Activated T-helper 1 cell treated with anti-CD3 and anti-CD28 coated beads, Interleukin-2, amount 50 U/mL, for 16 hours (primary cell): ENCODE data around the gene GADD45B.
"Not testable (repeated sequence)": the region's sequence is repeated elsewhere in the genome, so short reads cannot be mapped to it uniquely, and the experiment has no call there.

Experiments used
- DNase-seq, 2 donors: peaks; one replicate each; pipeline ENCODE4 v3.0.0-alpha.2; 2020; ENCODE audit warnings: low read depth in 1 of 2, low spot score in 1 of 2

Gene GADD45B

GRCh38 chr19:2443785-2444182 lies 32.1 kb upstream of the GADD45B start:
- DNase-seq, result no peak

- DNase-seq, result no peak
These were observed 31.5 kb upstream of the GADD45B start for GRCh38 chr19:2444251-2445002.

DNA sequence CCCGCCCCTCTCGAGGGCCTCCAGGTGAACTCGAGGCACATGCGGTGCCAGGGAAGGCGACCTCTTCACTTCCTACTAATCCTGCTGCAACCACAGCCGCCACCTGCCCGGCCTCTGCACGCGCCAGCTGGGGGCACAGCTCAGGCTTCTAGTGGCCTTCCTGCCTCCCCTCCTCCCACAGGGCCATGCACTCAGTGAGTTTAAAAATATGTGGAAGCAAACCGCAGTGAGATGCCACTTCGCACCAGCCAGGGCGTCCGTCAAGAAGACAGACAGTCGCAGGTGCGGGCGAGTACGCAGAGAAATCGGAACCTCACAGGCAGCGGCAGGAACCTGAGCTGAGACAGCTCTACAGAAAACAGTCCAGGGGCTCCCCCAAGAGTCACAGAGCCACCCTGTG lies 29.5 kb upstream of the GADD45B start:
- no peak for DNase-seq

- no peak for DNase-seq
These were observed 26.9 kb upstream of the GADD45B start for GRCh38 chr19:2449019-2449418.

DNA sequence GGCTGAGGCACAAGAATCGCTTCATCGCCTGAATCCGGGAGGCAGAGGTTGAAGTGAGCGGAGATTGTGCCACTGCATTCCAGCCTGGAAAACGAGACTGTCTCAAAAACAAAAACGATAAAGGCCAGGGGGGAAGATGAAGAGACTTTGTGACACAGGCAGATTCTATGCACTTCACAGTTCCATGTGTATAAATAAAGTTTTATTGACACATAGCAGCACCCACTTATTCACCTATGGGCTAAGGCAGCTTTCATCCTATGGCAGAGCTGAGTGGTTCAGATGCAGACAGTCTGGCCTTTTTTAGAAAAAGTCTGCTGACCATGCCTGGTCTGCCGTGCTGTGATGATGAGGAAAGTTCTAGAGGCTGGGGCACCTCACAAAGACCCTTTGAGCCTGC lies 24.8 kb upstream of the GADD45B start:
- no peak for DNase-seq

DNA sequence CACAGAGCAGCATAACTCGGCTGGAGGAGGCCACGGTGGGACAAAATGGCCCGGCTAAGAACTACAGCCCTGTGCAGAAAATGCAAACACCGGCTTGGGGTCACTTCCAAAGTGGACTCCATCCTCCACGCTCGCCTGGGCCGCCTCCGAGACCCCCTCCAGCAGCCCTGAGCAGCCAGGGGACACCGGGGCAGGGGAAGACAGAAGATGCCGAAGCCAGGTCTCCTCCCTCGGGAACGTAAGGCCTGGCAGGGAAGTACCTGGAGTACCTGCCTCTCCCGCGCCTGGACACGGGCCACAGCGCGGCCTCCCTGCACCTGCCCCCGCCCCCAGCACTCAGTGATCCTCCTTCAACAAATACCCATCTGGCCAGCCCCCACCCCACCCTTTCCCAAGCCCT lies 24.2 kb upstream of the GADD45B start:
- no peak for DNase-seq

- DNase-seq, result no peak
These were observed 22.4 kb upstream of the GADD45B start for GRCh38 chr19:2453431-2454025.

DNA sequence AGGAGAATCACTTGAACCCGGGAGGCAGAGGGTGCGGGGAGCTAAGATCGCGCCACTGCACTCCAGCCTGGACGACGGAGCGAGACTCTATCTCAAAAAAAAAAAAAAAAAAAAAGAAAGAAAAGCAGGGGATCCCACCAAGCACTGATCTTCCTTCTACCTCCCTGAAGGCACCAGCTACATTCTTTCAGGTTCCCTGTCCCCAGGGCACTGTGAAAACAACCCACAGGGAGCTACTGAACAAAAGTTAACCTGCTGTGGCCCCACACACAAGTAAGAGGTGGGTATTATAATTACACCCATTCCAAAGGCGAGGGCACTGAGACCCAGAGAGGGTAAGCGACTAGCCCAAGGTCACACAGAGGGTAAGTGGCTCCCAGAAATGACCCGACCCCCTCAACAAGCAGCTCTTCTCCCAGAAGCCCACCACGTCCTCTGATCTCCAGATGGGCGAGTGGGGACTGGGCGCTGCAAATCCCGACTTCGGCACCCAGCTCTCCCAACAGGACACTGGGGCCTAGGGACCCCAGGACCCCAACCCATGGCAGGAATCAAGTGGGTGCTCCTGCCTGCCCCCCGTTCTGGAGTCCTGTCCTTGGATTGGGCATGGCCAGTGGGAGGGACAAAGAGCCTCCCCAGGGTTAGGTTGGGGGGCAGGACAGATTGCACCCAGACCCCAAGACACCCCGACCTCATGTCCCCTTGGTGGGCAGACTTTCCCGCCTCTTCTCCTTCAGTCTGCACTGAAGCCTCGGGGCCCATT lies 21.5 kb upstream of the GADD45B start:
- no peak for DNase-seq

DNA sequence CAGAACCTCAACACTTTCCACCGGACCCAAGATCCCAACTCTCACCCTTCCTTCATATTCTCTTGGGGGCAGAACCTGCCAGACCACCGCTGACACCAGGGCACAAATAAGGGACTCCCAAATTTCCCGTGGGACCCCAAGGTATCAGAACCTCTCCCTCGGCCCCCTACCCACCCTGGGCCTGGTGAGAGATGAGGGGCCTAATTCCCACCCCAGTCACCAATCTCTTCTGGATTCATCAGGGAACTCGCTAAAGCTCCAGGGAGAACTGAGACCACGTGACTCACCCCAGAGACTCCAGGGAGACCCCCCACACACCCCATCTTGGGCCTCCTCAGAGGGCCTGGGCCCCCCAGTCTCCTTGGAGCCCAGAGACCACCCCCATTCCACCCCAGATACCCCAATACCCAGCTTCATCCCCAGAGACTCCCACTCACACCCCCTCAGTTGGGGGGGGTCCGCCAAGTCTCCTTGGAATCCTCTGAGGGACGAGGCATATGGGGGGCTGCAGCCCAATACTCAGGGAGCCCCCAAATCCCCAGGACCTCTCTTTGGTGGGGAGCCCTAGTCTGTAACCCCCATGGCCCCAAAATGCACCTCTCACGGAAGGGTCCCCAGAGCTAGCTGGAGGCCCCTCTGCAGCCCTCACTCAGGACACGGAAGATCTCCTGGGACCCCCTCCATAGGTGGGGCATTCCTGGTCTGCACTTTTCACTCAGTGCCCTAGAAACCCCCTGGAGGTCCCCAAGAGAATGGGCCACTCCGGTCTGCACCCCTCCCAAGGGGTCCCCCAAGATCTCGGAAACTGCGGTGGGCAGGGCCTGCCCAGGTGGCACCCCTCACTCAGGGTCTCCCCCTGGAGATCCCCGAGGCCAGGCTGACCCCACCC lies 20.7 kb upstream of the GADD45B start:
- no peak for DNase-seq

- peak in 1 of 2 donors; percentile 26 for DNase-seq
These were observed 19.9 kb upstream of the GADD45B start for GRCh38 chr19:2455851-2456570.

- no peak for DNase-seq
These were observed 18.4 kb upstream of the GADD45B start for GRCh38 chr19:2457394-2458037.

GRCh38 chr19:2458054-2458453 lies 17.9 kb upstream of the GADD45B start:
- no peak for DNase-seq

- DNase-seq, result not testable (repeated sequence)
These were observed 17.2 kb upstream of the GADD45B start for GRCh38 chr19:2458776-2459175.

DNA sequence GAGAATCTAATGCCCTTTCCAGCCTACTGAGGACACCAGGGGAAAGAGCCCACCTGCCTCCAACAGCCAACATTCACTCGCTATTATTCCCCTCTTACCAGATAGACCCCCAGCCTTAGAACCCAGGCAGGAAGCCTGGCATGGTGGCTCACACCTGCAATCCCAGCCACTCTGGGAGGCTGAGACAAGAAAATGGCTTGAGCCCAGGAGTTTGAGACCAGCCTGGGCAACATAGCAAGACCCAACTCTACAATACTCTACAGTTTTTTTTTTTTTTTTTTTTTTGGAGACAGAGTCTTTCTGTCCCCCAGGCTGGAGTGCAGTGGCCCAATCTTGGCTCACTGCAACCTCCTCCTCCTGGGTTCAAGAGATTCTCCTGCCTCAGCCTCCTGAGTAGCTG lies 15.7 kb upstream of the GADD45B start:
- no peak for DNase-seq

GRCh38 chr19:2461751-2462634 lies 13.9 kb upstream of the GADD45B start:
- peak in 1 of 2 donors; percentile 41 for DNase-seq

DNA sequence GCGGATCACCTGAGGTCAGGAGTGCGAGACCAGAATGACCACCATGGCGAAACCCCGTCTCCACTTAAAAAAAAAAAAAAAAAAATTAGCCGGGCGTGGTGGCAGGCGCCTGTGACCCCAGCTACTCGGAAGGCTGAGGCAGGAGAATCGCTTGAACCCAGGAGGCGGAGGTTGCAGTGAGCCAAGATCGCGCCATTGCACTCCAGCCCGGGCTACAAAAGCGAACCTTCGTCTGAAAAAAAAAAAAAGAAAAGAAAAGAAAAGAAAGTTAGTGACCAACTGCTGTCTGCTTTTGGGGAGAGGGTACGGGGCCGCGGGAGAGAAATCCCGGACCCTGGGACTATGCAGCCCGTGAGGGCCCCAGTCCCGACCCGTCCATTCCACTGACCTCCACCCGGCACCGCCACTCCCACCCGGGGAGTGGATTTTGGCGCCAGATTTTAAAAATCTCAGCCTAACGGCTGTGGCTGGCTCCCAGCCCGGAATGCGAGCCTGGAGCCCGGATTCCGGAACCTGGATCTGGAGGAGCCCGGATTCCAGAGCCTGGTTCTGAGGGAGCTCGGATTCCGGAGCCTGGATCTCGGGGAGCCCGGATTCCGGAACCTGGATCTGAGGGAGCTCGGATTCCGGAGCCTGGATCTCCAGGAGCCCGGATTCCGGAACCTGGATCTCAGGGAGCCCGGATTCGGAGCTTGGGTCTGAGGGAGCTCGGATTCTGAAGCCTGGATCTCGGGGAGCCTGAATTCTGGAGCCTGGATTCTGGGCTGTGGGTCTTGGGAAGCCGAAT lies 13.1 kb upstream of the GADD45B start:
- no peak for DNase-seq

- not testable (repeated sequence) for DNase-seq
These were observed 12.2 kb upstream of the GADD45B start for GRCh38 chr19:2463694-2464093.

- no peak for DNase-seq
These were observed 11.5 kb upstream of the GADD45B start for GRCh38 chr19:2464389-2464788.
